DND-41 (cell line): ENCODE results near the gene CHCHD3.

Experiments
- CTCF ChIP-seq: IDR thresholded peaks from 2 replicates; pipeline ENCODE4 v1.5.1; 2012; ENCODE audit warnings: borderline replicate concordance, low read length, moderate library complexity, mild to moderate bottlenecking; ENCODE audit not compliant: poor library complexity, severe bottlenecking; ENCODE audit errors: extremely low read depth
- EZH2 ChIP-seq: IDR thresholded peaks from 3 replicates; pipeline ENCODE4 v1.6.1; 2012; ENCODE audit warnings: borderline replicate concordance, low read depth, mild to moderate bottlenecking, moderate library complexity, low read length, inconsistent platforms; ENCODE audit not compliant: severe bottlenecking

- TF ChIP-seq CTCF = no peak
- no peak for TF ChIP-seq EZH2
Measured at GRCh38 chr7:132997505-132997904, 84.4 kb downstream of the CHCHD3 start.
